GM12874 (cell line): Measurements from ENCODE around the gene ATF1.
A peak's percentile ranks its signal among the peaks of the same experiment; 100 is the strongest.

Experiments
- TF ChIP-seq, protein P1 (sequence below): IDR thresholded peaks from 2 replicates; pipeline ENCODE4 v1.5.1; 2011; ENCODE audit warnings: low read depth, mild to moderate bottlenecking, control low read depth, low read length, moderate library complexity; ENCODE audit not compliant: insufficient read depth

Gene ATF1

DNA sequence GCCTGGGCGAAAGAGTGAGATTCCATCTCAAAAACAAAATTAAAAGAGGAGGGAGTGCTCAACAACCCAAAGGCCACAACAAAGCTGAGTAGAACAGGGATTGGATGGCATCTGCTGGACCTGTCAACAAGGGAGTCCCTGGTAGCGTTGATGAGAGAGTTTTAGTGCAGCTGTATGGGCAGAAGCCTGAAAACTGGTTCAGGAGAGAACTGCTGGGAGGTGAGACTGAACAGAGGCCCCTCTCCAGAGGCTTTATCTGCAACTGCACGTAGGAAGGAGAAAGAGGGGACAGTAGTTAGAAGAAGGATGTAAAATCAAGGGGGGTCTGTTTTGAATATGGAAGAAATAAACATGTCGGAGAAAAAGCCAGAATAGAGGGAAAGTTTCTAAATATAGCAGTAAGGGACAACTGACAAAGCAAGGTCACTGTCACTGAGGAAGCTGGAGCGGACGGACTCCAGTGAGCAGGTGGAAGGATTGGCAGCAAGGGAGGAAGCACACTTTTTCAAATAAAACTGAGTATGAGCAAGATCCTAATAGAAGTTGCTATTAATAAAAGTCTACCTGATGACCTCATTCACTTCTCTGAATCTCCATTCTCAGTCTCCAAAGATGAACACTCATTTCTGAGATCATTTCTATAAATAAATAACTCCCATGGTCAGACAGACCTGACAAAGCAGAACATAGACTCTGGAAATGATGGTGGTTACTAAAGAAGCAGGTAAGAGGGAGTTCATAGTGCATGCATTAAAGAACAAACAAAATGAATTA is 11.8 kb upstream of the ATF1 start:
- TF ChIP-seq, protein P1, sequence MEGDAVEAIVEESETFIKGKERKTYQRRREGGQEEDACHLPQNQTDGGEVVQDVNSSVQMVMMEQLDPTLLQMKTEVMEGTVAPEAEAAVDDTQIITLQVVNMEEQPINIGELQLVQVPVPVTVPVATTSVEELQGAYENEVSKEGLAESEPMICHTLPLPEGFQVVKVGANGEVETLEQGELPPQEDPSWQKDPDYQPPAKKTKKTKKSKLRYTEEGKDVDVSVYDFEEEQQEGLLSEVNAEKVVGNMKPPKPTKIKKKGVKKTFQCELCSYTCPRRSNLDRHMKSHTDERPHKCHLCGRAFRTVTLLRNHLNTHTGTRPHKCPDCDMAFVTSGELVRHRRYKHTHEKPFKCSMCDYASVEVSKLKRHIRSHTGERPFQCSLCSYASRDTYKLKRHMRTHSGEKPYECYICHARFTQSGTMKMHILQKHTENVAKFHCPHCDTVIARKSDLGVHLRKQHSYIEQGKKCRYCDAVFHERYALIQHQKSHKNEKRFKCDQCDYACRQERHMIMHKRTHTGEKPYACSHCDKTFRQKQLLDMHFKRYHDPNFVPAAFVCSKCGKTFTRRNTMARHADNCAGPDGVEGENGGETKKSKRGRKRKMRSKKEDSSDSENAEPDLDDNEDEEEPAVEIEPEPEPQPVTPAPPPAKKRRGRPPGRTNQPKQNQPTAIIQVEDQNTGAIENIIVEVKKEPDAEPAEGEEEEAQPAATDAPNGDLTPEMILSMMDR = no peak

DNA sequence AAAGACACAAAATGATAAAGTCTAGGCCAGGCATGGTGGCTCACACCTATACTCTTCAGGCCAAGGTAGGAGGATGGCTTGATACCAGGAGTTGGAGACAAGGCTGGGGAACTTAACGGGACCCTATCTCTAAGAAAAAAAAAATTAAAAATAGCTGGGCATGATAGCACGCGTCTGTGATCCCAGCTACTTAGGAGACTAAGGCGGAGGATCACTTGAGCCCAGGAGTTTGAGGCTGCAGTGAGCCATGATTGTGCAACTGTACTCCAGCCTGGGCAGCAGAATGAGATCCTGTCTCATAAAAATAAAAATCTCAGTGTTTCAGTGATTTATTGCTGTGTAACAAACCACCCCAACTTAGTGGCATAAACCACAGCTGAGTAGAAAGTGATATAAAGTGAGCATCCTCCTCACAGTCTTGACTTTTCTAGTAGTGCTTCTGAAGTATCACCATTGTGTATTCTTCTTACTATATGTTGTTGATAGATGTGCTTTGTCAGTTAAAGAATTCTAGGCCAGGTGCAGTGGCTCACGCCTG is 10.6 kb upstream of the ATF1 start:
- TF ChIP-seq, protein P1 = no peak

DNA sequence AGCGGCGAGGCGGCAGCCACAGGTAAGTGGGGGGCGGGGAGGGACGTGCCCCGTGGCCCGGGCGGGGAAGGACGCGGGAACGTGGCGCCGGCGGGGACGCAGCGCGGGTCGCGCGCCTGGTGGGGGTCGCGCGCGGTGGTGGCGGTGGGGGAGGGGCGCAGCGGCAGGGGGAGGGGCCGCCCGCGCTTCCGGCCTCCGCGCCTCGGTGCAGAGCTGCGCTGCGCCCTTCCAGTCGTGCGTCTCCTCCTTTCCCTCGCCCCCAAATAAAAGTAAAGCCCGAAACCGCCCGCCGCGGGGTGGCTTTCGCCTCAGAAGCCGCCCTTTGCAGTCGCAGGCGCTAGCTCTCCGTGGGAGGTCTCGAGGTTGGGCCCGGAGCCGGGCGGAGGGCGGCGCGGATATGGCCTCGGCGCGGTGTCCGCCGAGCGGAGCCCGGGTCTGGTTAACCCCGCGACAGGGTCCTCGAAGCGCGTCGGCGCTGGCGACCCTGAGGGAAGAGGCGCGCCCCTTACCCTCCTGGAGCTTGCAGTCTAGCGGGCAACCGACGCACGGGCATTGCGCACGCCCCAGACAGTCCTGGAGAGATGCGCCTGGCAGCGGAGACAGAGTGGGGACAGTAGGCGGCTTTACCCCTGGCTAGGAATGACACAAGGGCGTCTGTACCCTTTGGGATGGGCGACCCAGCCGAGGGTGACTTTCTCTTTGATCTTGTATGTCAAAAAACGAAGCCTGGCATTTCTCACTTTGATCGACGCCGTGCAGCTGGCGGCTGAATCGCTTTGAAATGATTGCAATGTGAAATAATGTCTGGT is 589 bp downstream of the ATF1 start:
- TF ChIP-seq, protein P1 = no peak

DNA sequence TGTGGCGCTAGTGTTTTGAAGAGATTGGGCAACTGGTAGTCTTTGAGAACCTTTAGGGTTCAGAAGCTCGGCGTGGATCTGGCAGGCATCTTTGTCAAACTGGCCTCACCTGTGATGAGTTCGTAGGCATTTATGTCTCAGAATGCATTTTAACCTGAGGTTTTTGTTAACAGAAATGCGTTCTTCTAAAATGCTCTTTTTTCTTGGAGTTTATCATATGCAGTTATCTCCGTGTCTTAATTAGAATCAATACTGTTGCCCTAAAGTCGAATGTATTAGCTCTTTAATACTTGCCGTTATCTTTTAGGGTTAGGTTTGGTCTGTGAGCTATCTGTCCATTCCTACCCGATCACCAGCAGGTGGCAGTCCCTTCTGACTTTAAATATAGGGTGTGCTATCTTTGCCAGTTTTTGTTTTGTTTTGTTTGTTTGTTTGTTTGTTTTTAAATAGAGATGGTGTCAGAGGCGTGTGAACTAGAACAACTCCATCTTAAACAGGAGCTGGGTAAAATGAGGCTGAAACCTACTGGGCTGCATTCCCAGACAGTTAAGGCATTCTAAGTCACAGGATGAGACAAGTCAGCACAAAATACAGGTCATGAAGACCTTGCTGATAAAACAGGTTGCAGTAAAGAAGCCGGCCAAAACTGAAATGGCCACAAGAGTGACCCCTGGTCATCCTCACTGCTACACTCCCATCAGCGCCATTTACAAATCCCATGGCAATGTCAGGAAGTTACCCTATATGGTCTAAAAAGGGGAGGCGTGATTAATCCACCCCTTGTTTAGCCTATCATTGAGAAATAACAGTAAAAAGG is 1.4 kb downstream of the ATF1 start:
- TF ChIP-seq, protein P1 = peak; percentile 58; the same call in 1 of the 2 replicates

DNA sequence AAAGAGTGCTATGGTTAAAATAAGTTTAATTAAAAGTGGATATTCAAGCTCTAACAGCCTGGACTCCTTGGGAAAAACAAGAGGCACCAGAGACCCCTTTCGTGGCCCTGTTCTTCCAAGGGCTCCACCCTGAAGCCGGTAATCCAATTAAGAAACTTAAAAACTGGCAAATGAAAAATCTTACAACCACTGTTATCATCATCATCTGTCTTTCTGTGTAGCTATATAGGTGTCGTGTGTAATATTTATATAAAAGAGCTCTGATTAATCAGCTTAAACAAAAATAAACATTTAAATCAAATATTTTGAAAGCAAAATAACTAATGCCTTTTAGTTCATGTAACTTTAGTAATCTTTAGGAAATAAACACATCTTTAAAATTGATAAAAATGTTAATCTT is 4.5 kb downstream of the ATF1 start:
- TF ChIP-seq, protein P1 = no peak

DNA sequence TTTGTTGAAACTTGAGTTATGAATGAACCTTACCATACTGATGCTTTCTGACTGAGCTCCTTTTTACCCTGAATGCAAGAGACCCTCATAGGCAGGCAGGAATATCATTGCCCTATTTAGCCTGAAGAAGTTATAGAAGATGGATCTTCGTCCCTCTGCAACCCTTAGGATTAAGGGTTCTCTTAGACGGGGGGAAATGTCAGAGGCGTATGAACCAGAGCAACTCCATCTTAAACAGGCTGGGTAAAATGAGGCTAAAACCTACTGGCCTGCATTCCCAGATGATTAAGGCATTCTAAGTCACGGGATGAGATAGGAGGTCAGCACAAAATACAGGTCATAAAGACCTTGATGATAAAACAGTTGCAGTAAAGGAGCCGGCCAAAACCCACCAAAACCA is 7.5 kb downstream of the ATF1 start:
- TF ChIP-seq, protein P1 = no peak

DNA sequence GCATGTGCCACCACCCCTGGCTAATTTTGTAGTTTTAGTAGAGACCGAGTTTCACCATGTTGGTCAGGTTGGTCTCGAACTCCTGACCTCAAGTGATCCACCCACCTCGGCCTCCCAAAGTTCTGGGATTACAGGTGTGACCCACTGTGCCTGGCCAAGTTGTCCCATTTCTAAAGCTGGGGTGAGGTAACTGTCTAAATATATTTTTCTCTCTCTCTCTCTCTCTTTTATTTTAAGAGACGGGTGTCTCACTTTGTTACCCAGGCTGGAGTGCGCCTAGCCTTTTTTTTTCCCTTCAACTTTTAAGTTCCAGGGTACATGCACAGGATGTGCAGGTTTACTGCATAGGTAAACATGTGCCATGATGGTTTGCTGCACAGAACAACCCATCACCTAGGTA is 8.6 kb downstream of the ATF1 start:
- TF ChIP-seq, protein P1 = no peak
